Measurements from ENCODE around the gene TDRD7. TPM values are rescaled to one million over a fixed set of nuclear protein-coding genes. Genes with fewer than 3 reads are reported as not detected.
A peak's percentile ranks its signal among the peaks of the same experiment; 100 is the strongest.

The TDRD7 gene
- total and polyA plus RNA-seq, 9 of the 15 experiments (the other 6 are each of a cell fraction or from before 2014, with no cell fraction given), result 2.2 to 7.7 (median 5.2) TPM

GRCh38 chr9:97412626-97413385 is 910 bp downstream of the TDRD7 start (continued):
- peak; percentile 28; the same call in 1 of the 2 replicates for TF ChIP-seq CTBP1 (IDR thresholded peaks at IDR 0.05; ENCODE audit: borderline replicate concordance)
- TF ChIP-seq ZBTB7A (IDR thresholded peaks at IDR 0.05; ENCODE audit: borderline replicate concordance, control insufficient read depth, low read depth, low read length), result 0 out of 2 replicates have a peak, but pooled peaks have one; percentile 5
- TF ChIP-seq ZNF512 (tag; IDR thresholded peaks at IDR 0.05), result no peak
- TF ChIP-seq SIN3A (IDR thresholded peaks at IDR 0.05; ENCODE audit: borderline replicate concordance in 2 of 2, control insufficient read depth in 1 of 2, low read depth in 2 of 2, low read length in 2 of 2), result peak in 1 of 2 experiments; percentile 34; a peak in 1 of 4 replicates
- 0 out of 4 replicates have a peak, but pooled peaks of 1 of the 2 experiments have one; percentile 0 for TF ChIP-seq SRF (CRISPR knock-in tag; IDR thresholded peaks at IDR 0.05)
- peak in 1 of 2 experiments; percentile 2 for TF ChIP-seq E2F6 (IDR thresholded peaks at IDR 0.05; ENCODE audit: borderline replicate concordance in 1 of 2, extremely low read depth in 1 of 2, insufficient read depth in 1 of 2, insufficient read length in 1 of 2, low read depth in 1 of 2, low read length in 1 of 2, poor library complexity in 1 of 2, severe bottlenecking in 1 of 2)
- no peak for TF ChIP-seq ZNF436 (CRISPR knock-in tag; IDR thresholded peaks at IDR 0.05)
- no peak for TF ChIP-seq HNRNPH1 (optimal IDR thresholded peaks at IDR 0.05; ENCODE audit: low read depth, low read length)
- 0 out of 2 replicates have a peak, but pooled peaks have one; percentile 11 for TF ChIP-seq CXXC5 (CRISPR knock-in tag; IDR thresholded peaks at IDR 0.05)
- TF ChIP-seq ZBTB26 (CRISPR knock-in tag; IDR thresholded peaks at IDR 0.05), result no peak
- TF ChIP-seq TAF15 (IDR thresholded peaks at IDR 0.05; ENCODE audit: low read depth, low read length), result no peak
- no peak for TF ChIP-seq KLF16 (IDR thresholded peaks at IDR 0.05)
- TF ChIP-seq PTTG1 (tag; IDR thresholded peaks at IDR 0.05; ENCODE audit: low read depth), result no peak
- 0 out of 2 replicates have a peak, but pooled peaks have one; percentile 28 for TF ChIP-seq ELF1 (tag; IDR thresholded peaks at IDR 0.05)
- no peak for TF ChIP-seq RBBP5 (IDR thresholded peaks at IDR 0.05; ENCODE audit: borderline replicate concordance, insufficient read depth, low read length, poor library complexity, severe bottlenecking)

All from K562 (cell line).